ENCODE results near the gene GATA2.

DNA sequence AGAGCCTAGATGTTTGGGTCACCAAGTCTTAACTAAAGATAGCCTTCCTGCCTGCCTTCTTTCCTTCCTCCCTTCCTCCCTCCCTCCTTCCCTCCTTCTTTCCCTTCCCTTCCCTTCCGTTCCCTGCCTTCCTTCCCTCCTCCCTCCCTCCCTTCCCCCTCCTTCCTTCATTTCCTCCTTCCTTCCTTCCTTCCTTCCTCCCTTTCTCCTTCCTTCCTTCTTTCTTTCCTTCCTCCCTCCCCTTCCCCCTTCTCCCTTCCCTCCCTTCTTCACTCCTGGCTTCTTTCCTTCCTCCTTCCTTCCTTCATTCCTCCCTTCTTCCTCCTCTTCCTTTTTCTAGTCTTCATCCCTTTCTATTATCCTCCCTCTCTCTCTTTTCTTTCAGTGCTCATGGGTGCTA is 28.3 kb downstream of the GATA2 start:
- no peak for TF ChIP-seq GATA2 (IDR thresholded peaks at IDR 0.05; ENCODE audit: low read depth, low read length)
- TF ChIP-seq GATA3 (IDR thresholded peaks at IDR 0.05; ENCODE audit: low read depth, low read length): no peak
